ENCODE data around the gene PIK3CD. TPM values are rescaled to one million over a fixed set of nuclear protein-coding genes. Genes with fewer than 3 reads are reported as not detected.
"Not testable (repeated sequence)": the region's sequence is repeated elsewhere in the genome, so short reads cannot be mapped to it uniquely, and the experiment has no call there.

Gene PIK3CD
- total and polyA plus RNA-seq, 11 donors: 1.9 to 18.8 (median 4.0) TPM

DNA sequence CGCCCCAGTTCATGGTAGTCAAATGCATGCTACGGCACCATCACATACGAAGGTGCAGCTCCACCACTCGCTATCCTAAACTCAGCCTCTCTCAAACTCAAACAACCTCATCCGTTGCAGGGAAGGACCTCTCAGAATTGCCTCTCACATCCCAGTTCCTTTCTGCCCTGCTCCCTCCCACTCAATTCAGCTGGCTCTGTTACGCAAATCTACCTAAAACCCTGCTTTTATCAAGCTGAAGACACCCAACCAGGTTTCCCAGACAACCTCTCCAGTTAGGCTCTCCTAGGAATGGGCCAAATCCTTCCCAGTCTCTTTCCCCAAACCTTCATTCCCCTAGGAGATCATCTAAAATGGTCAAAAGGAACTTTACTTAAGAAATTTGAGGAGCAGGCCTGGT, 109.3 kb downstream of the PIK3CD start:
- TF ChIP-seq, protein P1, sequence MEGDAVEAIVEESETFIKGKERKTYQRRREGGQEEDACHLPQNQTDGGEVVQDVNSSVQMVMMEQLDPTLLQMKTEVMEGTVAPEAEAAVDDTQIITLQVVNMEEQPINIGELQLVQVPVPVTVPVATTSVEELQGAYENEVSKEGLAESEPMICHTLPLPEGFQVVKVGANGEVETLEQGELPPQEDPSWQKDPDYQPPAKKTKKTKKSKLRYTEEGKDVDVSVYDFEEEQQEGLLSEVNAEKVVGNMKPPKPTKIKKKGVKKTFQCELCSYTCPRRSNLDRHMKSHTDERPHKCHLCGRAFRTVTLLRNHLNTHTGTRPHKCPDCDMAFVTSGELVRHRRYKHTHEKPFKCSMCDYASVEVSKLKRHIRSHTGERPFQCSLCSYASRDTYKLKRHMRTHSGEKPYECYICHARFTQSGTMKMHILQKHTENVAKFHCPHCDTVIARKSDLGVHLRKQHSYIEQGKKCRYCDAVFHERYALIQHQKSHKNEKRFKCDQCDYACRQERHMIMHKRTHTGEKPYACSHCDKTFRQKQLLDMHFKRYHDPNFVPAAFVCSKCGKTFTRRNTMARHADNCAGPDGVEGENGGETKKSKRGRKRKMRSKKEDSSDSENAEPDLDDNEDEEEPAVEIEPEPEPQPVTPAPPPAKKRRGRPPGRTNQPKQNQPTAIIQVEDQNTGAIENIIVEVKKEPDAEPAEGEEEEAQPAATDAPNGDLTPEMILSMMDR (IDR thresholded peaks at IDR 0.05): no peak
- TF ChIP-seq POLR2A (IDR thresholded peaks at IDR 0.05): no peak

DNA sequence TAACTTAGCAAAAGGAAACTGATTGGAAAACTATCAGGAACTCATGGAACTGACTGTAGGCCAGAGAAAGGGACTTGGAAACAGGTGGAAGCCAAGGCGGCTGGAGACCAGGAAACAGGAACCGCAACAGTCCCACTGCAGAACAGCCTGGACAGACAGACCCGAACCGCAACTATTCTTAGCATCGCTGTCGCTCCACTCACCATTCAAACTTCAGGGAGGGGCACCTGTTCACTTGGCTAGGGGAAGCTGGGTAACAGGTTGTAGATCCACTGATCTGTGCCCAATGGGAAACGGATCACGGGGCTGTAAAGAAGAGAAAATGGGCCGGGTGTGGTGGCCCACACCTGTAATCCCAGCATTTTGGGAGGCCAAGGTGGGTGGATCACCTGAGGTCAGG, 110.3 kb downstream of the PIK3CD start:
- Histone ChIP-seq H3K4me1 (peaks cover 0 to 17% (median 10%) of the 10 kb centered on the region in 12 donors), H3K27ac (no peak overlapping the region), H3K4me3 (no peak overlapping the region), H3K36me3 (peaks cover 0 to 7% (median 0%) of the 10 kb centered on the region in 9 donors), H3K27me3 (no peaks in the 10 kb centered on the region), H3K9me3 (no peaks in the 10 kb centered on the region)
- no peak for TF ChIP-seq POLR2A (IDR thresholded peaks at IDR 0.05)
- TF ChIP-seq, protein P1 (IDR thresholded peaks at IDR 0.05): no peak
- DNase-seq: no peak
- no peak for ATAC-seq
- 80 to 89% (median 85%) methylated on average over 9 of the region's 9 CpGs for WGBS, 4 donors
- intact Hi-C loops (cut with DNase I): no loop called here

More for the DNA sequence above, 109.3 kb downstream of the PIK3CD start:
- H3K4me1 ChIP-seq: peaks cover 0 to 28% (median 15%) of the 10 kb centered on the region in 12 donors
- no peaks in the 10 kb centered on the region for H3K9me3 ChIP-seq
- intact Hi-C loops (cut with DNase I): no loop called here
- H3K4me3 ChIP-seq: no peak overlapping the region
- no peaks in the 10 kb centered on the region for H3K27me3 ChIP-seq
- peaks cover 0 to 7% (median 0%) of the 10 kb centered on the region in 9 donors for H3K36me3 ChIP-seq
- WGBS, 4 donors: 94 to 98% (median 96%) methylated on average over 6 of the region's 6 CpGs
- ATAC-seq (no peak), DNase-seq (no peak)
- H3K27ac ChIP-seq: no peak overlapping the region

DNA sequence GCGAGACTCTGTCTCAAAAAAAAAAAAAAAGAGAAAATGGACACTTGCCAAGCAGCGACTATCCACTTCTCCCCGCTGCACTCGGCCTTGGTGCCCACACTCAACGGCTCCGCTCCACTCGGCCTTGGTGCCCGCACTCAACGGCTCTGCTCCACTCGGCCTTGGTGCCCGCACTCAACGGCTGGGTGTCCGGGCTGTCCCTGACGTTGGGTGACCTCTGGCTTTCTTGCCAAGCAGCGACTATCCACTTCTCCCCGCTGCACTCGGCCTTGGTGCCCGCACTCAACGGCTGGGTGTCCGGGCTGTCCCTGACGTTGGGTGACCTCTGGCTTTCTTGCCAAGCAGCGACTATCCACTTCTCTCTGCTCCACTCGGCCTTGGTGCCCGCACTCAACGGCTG, 110.9 kb downstream of the PIK3CD start:
- H3K36me3 ChIP-seq; H3K4me3 ChIP-seq; DNase-seq; H3K27ac ChIP-seq; H3K9me3 ChIP-seq; H3K27me3 ChIP-seq; ATAC-seq; intact Hi-C loops (cut with DNase I): not testable (repeated sequence)
- 92 to 98% (median 97%) methylated on average over 25 of the region's 25 CpGs for WGBS, 4 donors
- peaks cover 0 to 17% (median 10%) of the 10 kb centered on the region in 12 donors for H3K4me1 ChIP-seq

DNA sequence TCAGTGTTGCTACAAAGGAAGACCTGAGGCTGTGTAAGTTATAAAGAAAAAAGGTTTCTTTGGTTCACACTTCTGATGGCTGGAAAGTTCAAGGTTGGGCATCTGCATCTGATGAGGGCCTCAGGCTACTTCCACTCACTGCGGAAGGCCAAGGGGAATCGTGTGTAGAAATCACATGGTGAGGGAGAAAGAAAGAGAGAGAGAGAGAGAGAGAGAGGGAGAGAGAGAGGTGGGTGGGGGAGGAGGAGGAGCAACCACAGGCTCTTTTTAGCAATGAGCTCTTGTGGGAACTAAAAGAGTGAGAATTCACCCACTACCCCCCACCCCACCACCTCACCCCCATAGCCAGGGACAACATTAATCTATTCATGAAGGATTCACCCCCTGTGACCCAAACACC, 112.4 kb downstream of the PIK3CD start:
- ATAC-seq (no peak), DNase-seq (no peak)
- 77 to 81% (median 79%) methylated on average over 2 of the region's 2 CpGs for WGBS, 4 donors
- H3K4me3 ChIP-seq: no peak overlapping the region
- H3K9me3 ChIP-seq: no peaks in the 10 kb centered on the region
- H3K36me3 ChIP-seq: peaks cover 0 to 7% (median 0%) of the 10 kb centered on the region in 9 donors
- intact Hi-C loops (cut with DNase I): no loop called here
- peaks cover 0 to 12% (median 7%) of the 10 kb centered on the region in 12 donors for H3K4me1 ChIP-seq
- TF ChIP-seq, protein P1 (IDR thresholded peaks at IDR 0.05): no peak
- TF ChIP-seq POLR2A (IDR thresholded peaks at IDR 0.05): no peak
- no peaks in the 10 kb centered on the region for H3K27me3 ChIP-seq
- H3K27ac ChIP-seq: no peak overlapping the region

DNA sequence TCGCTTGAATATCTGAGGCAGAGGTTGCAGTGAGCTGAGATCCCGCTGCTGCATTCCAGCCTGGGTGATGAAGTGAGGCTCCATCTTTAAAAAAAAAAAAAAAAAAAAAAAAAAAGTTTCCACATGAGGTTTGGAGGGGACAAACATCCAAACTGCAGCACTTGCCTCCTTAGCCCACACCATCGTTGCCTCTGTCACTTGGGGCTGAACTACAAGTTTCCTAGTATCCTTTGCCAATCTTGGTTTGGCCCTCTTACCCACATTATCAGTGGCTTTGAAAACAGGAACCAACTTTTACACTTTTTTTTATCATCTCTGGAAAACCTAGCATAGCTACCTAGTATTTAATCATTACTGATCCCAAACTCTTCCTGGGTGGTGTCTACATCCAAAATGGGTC, 113.0 kb downstream of the PIK3CD start:
- intact Hi-C loops (cut with DNase I): no loop called here
- Histone ChIP-seq H3K36me3 (peaks cover 0 to 7% (median 0%) of the 10 kb centered on the region in 9 donors), H3K9me3 (no peaks in the 10 kb centered on the region), H3K27me3 (no peaks in the 10 kb centered on the region), H3K27ac (no peak overlapping the region), H3K4me3 (no peak overlapping the region), H3K4me1 (peaks cover 0 to 7% (median 3%) of the 10 kb centered on the region in 12 donors)
- 75 to 82% (median 78%) methylated on average over 3 of the region's 3 CpGs for WGBS, 4 donors
- TF ChIP-seq, protein P1 (IDR thresholded peaks at IDR 0.05): no peak
- TF ChIP-seq POLR2A (IDR thresholded peaks at IDR 0.05): no peak
- ATAC-seq: no peak
- DNase-seq: no peak
